Urinary bladder (tissue), 4 donors: ENCODE data around the gene SAXO2. TPM values are rescaled to one million over a fixed set of nuclear protein-coding genes. Genes with fewer than 3 reads are reported as not detected.
"Not testable (repeated sequence)": the region's sequence is repeated elsewhere in the genome, so short reads cannot be mapped to it uniquely, and the experiment has no call there.

Experiments used
- DNase-seq: peaks from one replicate; pipeline ENCODE4 v3.0.0-alpha.2; 2015; ENCODE audit errors: extremely low spot score
- H3K27ac ChIP-seq: one replicate; pipeline ENCODE4 v1.5.1; 2013; ENCODE audit warnings: low read depth, mild to moderate bottlenecking, moderate library complexity
- H3K36me3 ChIP-seq: one replicate; pipeline ENCODE4 v1.6.1; 2013; ENCODE audit warnings: mild to moderate bottlenecking, moderate library complexity; ENCODE audit not compliant: insufficient read depth
- H3K4me1 ChIP-seq: one replicate; pipeline ENCODE4 v1.6.1; 2013; ENCODE audit warnings: mild to moderate bottlenecking, moderate library complexity; ENCODE audit not compliant: insufficient read depth
- H3K4me3 ChIP-seq: one replicate; pipeline ENCODE4 v1.5.1; 2013; ENCODE audit warnings: low read depth, low read length
- whole genome bisulfite sequencing: extraction: QIAGEN DNeasy Blood & Tissue Kit; methylation state at CpG from one replicate; pipeline ENCODE4 v1.1.7; 2013; 5-methylcytosine and 5-hydroxymethylcytosine counted together
- polyA plus RNA-seq: library from polyadenylated mRNA; stranded (reverse); fragments of 200-250 nt; gene quantifications from one replicate; pipeline ENCODE4 v1.2.3, GENCODE V29; 2013
- total RNA-seq: library from RNA; depleted of rRNA; stranded (reverse); fragments of >200 nt; gene quantifications from one replicate; pipeline ENCODE4 v1.2.3, GENCODE V29; 2014
- donor health status: healthy with polysubstance abuse.
- donor health status: healthy.

The SAXO2 gene, protein sequence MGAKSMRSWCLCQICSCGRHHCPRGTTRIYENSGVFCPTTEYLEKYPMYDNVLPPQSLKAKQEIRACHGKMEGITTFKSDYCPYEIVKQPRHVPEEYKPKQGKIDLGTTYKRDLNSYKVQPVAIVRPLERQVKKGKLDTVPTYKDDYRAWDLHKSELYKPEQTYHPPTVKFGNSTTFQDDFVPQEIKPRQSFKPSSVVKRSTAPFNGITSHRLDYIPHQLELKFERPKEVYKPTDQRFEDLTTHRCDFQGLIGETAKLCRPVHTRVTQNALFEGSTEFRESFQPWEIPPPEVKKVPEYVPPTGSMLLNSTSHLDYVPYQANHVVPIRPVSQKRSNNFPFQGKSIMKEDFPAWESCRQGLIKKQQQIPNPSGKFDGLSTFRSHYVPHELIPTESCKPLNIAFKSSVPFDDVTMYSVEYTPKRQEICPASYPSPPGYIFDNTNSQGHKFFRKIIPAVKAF
- total RNA-seq (4.7 TPM), polyA plus RNA-seq (0.49 TPM)

- WGBS = under 1% methylated on average over 57 of the region's 57 CpGs
- H3K36me3 ChIP-seq = no peaks in the 10 kb centered on the region
- H3K27ac ChIP-seq = peak within 1 kb of the TSS; percentile 61
- H3K4me3 ChIP-seq = peak within 1 kb of the TSS; percentile 75
- no peaks in the 10 kb centered on the region for H3K4me1 ChIP-seq
- DNase-seq = peak; percentile 53
These were observed at the start of gene SAXO2, which contains the start of gene EFL1 for GRCh38 chr15:82262422-82263026. Gene SAXO2 (plus strand): TSS chr15:82262818. CDS start chr15:82262880, 62 bp downstream. Gene EFL1 (minus strand): TSS chr15:82262734. CDS start chr15:82261778, 956 bp downstream.

GRCh38 chr15:82216092-82216491, 46.5 kb upstream of the SAXO2 start:
- DNase-seq = not testable (repeated sequence)

DNA sequence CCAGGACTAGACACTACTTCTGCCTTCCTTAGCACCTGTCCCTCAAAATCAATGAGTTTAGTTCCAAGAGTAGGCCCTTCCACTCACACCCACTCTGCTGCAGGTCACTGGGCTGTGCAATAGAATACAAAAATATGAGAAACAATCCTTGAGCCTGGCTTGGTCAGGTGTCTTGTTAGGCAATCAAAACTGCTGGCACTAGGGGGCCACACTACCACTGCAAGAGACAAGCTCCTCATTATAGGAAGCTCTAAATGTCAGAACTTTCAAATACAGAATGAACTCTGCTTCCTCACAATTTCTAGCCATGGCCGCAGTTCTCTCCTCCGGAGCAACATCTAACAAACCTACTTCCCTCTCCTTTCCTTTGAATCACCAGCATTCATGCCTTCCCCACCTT, 41.1 kb upstream of the SAXO2 start:
- H3K4me3 ChIP-seq, DNase-seq, H3K27ac ChIP-seq, H3K36me3 ChIP-seq, H3K4me1 ChIP-seq: not testable (repeated sequence)
- 82% methylated on average over 2 of the region's 2 CpGs for WGBS

More at GRCh38 chr15:82216092-82216491, 46.5 kb upstream of the SAXO2 start:
- H3K36me3 ChIP-seq, H3K27ac ChIP-seq, H3K4me3 ChIP-seq, H3K4me1 ChIP-seq: not testable (repeated sequence)
- WGBS = 85% methylated on average over 2 of the region's 2 CpGs

- Histone ChIP-seq H3K4me1 (peaks cover 1% of the 10 kb centered on the region), H3K27ac (no peak overlapping the region), H3K36me3 (peaks cover 4% of the 10 kb centered on the region), H3K4me3 (no peak overlapping the region)
- WGBS = 66% methylated on average over 1 of the region's 1 CpG
- DNase-seq = no peak
These were observed 33.9 kb upstream of the SAXO2 start for GRCh38 chr15:82228750-82229149.

GRCh38 chr15:82231233-82231632, 31.4 kb upstream of the SAXO2 start:
- no peak overlapping the region for H3K27ac ChIP-seq
- WGBS = 39% methylated on average over 2 of the region's 2 CpGs
- DNase-seq = no peak
- peaks cover 1% of the 10 kb centered on the region for H3K4me1 ChIP-seq
- no peak overlapping the region for H3K4me3 ChIP-seq
- peaks cover 4% of the 10 kb centered on the region for H3K36me3 ChIP-seq

DNA sequence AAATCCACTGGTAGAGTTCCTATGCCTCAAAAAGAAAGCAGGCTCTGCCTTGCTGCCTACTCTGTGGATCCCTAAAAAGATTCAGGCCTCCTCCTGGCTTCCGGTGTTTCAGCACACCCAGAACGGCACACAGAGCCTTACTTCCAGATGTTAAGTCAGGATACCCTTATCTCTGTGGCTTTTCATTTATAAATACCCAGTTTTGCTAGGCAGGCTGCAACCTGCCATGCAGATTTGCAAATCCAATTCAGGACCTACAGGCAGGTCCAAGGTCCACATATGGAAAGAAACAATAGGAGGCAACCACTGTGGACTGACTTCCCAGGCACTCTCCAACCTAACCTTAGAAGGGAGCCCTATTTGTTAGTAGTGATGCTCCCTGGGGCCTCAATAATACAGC, 30.8 kb upstream of the SAXO2 start:
- Histone ChIP-seq H3K36me3 (peaks cover 2% of the 10 kb centered on the region), H3K4me1 (peaks cover 1% of the 10 kb centered on the region)
- WGBS = 76% methylated on average over 2 of the region's 2 CpGs

DNA sequence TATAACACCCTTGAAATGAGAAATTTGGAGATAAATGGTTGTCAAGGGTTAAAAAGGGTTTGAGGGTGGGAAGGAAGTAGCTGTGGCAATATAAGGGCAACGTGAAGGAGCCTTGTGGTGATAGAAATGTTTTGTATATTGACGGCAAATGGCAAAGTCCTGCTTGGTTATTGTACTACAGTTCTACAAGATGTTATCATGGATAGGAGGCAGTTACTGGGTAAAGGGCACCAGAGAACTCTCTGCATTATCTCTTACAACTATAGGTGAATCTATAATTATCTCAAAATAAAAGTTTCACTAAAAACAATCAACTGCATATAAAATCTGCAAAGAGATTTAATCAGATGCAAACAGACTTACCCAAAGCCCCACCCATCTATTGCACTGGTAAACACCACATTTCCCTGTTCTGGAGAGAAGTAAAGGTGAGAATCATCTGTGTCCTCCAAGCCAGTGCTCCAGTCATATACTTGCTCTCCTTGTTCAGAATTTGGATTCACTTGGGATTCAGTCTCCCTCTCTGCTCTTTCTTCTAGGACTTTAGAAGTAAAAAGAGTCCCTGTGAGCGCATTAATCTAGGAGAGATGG, 24.6 kb upstream of the SAXO2 start:
- H3K4me3 ChIP-seq, DNase-seq, H3K36me3 ChIP-seq, H3K4me1 ChIP-seq, H3K27ac ChIP-seq: not testable (repeated sequence)
- 68% methylated on average over 3 of the region's 3 CpGs for WGBS

More for the DNA sequence above, 30.8 kb upstream of the SAXO2 start:
- no peak for DNase-seq
- H3K4me3 ChIP-seq = no peak overlapping the region
- H3K27ac ChIP-seq = no peak overlapping the region

DNA sequence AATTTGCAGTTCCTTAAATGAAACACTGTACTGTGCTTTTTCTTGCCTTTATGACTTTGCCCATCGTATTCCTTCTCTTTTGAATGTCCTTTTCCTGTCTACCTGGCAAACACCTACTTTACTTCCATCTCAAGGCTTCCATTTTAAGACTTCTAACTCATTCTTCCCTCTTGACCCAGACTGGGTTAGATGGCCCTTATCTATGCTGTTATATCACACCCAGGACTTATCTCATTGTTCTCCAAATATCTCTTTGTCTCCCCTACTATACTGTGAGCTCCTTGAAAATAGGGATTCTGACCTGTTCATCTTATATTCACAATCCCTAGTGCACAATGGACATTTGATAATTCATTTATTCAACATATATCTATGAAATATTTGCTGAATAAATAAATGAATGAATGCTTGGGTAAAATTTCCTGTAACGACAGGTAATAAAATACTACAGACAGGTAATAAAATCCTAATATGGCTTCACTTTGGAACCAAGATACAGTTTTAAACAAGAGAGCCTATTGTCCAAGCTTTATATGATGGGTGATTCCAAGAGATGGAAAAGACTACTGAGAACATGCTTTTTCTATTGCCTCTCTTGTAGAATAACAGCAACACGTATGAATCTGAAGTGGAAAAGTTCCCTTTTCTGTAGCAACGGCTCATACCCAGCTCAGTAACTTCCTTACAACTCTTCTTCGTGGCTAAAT, 22.8 kb upstream of the SAXO2 start:
- Histone ChIP-seq H3K27ac (no peak overlapping the region), H3K36me3 (no peaks in the 10 kb centered on the region), H3K4me3 (no peak overlapping the region), H3K4me1 (no peaks in the 10 kb centered on the region)
- WGBS = 94% methylated on average over 5 of the region's 5 CpGs
- no peak for DNase-seq

GRCh38 chr15:82241836-82242499, 20.6 kb upstream of the SAXO2 start:
- WGBS = 90% methylated on average over 1 of the region's 1 CpG

DNA sequence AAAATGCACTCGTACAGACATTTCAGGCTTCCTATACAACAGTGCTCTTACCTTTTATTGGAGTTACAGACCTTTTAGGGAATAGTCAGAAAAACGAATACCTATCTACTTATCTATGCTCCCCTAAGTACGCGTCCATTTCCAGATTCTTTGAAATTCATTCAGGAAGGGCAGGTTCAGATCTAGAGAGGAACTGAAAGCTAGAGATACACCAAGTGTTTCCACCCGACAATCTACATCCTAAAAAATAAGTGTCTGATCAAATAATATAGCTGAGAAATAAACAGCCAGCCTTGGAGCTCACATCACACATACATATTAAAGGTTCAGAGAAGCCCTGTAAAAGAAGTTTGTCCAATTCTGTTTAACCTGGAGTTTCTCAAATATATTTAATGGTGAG, 19.0 kb upstream of the SAXO2 start:
- H3K4me3 ChIP-seq, H3K36me3 ChIP-seq: not testable (repeated sequence)

More at GRCh38 chr15:82241836-82242499, 20.6 kb upstream of the SAXO2 start:
- H3K4me1 ChIP-seq, H3K4me3 ChIP-seq, DNase-seq, H3K36me3 ChIP-seq, H3K27ac ChIP-seq: not testable (repeated sequence)

GRCh38 chr15:82245956-82246355, 16.7 kb upstream of the SAXO2 start:
- WGBS = 88% methylated on average over 5 of the region's 5 CpGs
- not testable (repeated sequence) for H3K36me3 ChIP-seq, H3K4me3 ChIP-seq, H3K27ac ChIP-seq, DNase-seq, H3K4me1 ChIP-seq

More for the DNA sequence above, 19.0 kb upstream of the SAXO2 start:
- DNase-seq, H3K27ac ChIP-seq, H3K4me1 ChIP-seq: not testable (repeated sequence)
- 91% methylated on average over 3 of the region's 5 CpGs for WGBS

GRCh38 chr15:82248261-82248660, 14.4 kb upstream of the SAXO2 start:
- H3K4me1 ChIP-seq, H3K4me3 ChIP-seq, DNase-seq, H3K36me3 ChIP-seq, H3K27ac ChIP-seq: not testable (repeated sequence)
- 86% methylated on average over 3 of the region's 3 CpGs for WGBS
